GM23338 (cell line): Measurements from ENCODE around the gene SPATC1L. TPM values are rescaled to one million over a fixed set of nuclear protein-coding genes. Genes with fewer than 3 reads are reported as not detected.

Experiments
- ATAC-seq: fragments of 200-7000 bp; cut with Tn5 transposase; 3 replicates; pipeline ENCODE4 v1.9.1; 2020
- DNase-seq: peaks from one replicate; pipeline ENCODE4 v3.0.0-alpha.2; 2015; ENCODE audit warnings: low spot score
- H2AFZ ChIP-seq: fragments of 200-600 bp; sonication (generic); 2 replicates; pipeline ENCODE4 v1.8.0; 2016; ENCODE audit warnings: antibody characterized with exemption, mild to moderate bottlenecking, moderate library complexity
- H3F3A ChIP-seq: fragments of 200-600 bp; sonication (generic); replicated peaks from 2 replicates; pipeline ENCODE4 v1.8.0; 2017; ENCODE audit warnings: antibody characterized with exemption, mixed run types, low read depth
- H3K27ac ChIP-seq: fragments of 200-600 bp; sonication (generic); 2 replicates; pipeline ENCODE4 v1.6.1; 2016; ENCODE audit warnings: low read depth
- H3K27me3 ChIP-seq: fragments of 200-600 bp; sonication (generic); 2 replicates; pipeline ENCODE4 v1.8.0; 2016; ENCODE audit warnings: mild to moderate bottlenecking, mixed run types, moderate library complexity; ENCODE audit not compliant: insufficient read depth
- H3K36me3 ChIP-seq: fragments of 200-600 bp; sonication (generic); 2 replicates; pipeline ENCODE4 v1.8.0; 2016; ENCODE audit warnings: mild to moderate bottlenecking; ENCODE audit not compliant: insufficient read depth
- H3K4me1 ChIP-seq: fragments of 200-600 bp; sonication (generic); 2 replicates; pipeline ENCODE4 v1.8.0; 2016; ENCODE audit warnings: mild to moderate bottlenecking, moderate library complexity; ENCODE audit not compliant: insufficient read depth
- H3K4me2 ChIP-seq: fragments of 200-600 bp; sonication (generic); 2 replicates; pipeline ENCODE4 v1.7.1; 2017; ENCODE audit warnings: mixed run types
- H3K4me3 ChIP-seq: fragments of 200-600 bp; sonication (generic); 2 replicates; pipeline ENCODE4 v1.6.1; 2016; ENCODE audit warnings: mixed run types
- H3K79me2 ChIP-seq: fragments of 200-600 bp; sonication (generic); replicated peaks from 2 replicates; pipeline ENCODE4 v1.8.0; 2017; ENCODE audit warnings: mild to moderate bottlenecking; ENCODE audit not compliant: insufficient read depth
- H3K9me2 ChIP-seq: fragments of 200-600 bp; sonication (generic); 2 replicates; pipeline ENCODE4 v1.8.0; 2017; ENCODE audit not compliant: insufficient read depth
- H4K20me1 ChIP-seq: fragments of 200-600 bp; sonication (generic); replicated peaks from 2 replicates; pipeline ENCODE4 v1.8.0; 2017; ENCODE audit warnings: mild to moderate bottlenecking; ENCODE audit not compliant: insufficient read depth
- H3K27ac Mint-ChIP-seq: 2 replicates; pipeline ENCODE4 v1.8.0; 2020; ENCODE audit warnings: inconsistent platforms, mild to moderate bottlenecking, moderate library complexity, mixed read lengths
- H3K27me3 Mint-ChIP-seq: 3 replicates; pipeline ENCODE4 v1.8.0; 2022; ENCODE audit warnings: low read depth, mild to moderate bottlenecking, moderate library complexity, mixed read lengths, inconsistent platforms; ENCODE audit not compliant: insufficient read depth, poor library complexity
- H3K36me3 Mint-ChIP-seq: 3 replicates; pipeline ENCODE4 v1.8.0; 2021; ENCODE audit warnings: low read depth, mild to moderate bottlenecking, inconsistent platforms, moderate library complexity, mixed read lengths
- H3K4me1 Mint-ChIP-seq: 3 replicates; pipeline ENCODE4 v1.8.0; 2020; ENCODE audit warnings: mild to moderate bottlenecking, inconsistent platforms, mixed read lengths
- H3K4me3 Mint-ChIP-seq: 3 replicates; pipeline ENCODE4 v1.8.0; 2021; ENCODE audit warnings: moderate library complexity, mild to moderate bottlenecking, inconsistent platforms, mixed read lengths
- H3K9me3 Mint-ChIP-seq: 3 replicates; pipeline ENCODE4 v1.8.0; 2020; ENCODE audit warnings: moderate library complexity, mild to moderate bottlenecking, inconsistent platforms, mixed read lengths
- CREB1 ChIP-seq: fragments of 250-450 bp; sonication (Bioruptor Pico); IDR thresholded peaks from 2 replicates; pipeline ENCODE4 v1.5.0; 2020; ENCODE audit warnings: low read depth, mild to moderate bottlenecking, moderate library complexity
- ETS1 ChIP-seq: IDR thresholded peaks from 2 replicates; pipeline ENCODE4 v1.6.1; 2016; ENCODE audit warnings: antibody characterized with exemption
- EZH2 ChIP-seq: fragments of 200-600 bp; sonication (generic); IDR thresholded peaks from one replicate; pipeline ENCODE4 v1.8.0; 2017; ENCODE audit warnings: antibody characterized with exemption, mild to moderate bottlenecking, low read depth; ENCODE audit not compliant: unreplicated experiment
- EZH2phosphoT487 ChIP-seq: fragments of 200-600 bp; sonication (generic); IDR thresholded peaks from one replicate; pipeline ENCODE4 v1.8.1; 2018; ENCODE audit warnings: antibody characterized with exemption; ENCODE audit not compliant: unreplicated experiment
- JUNB ChIP-seq: IDR thresholded peaks from one replicate; pipeline ENCODE4 v1.6.1; 2016; ENCODE audit warnings: antibody characterized with exemption; ENCODE audit not compliant: unreplicated experiment
- NANOG ChIP-seq: IDR thresholded peaks from 2 replicates; pipeline ENCODE4 v1.6.1; 2016; ENCODE audit warnings: antibody characterized with exemption, borderline replicate concordance
- POLR2AphosphoS5 ChIP-seq: IDR thresholded peaks from 2 replicates; pipeline ENCODE4 v1.6.1; 2016; ENCODE audit warnings: antibody characterized with exemption, low read depth
- STAT1 ChIP-seq: IDR thresholded peaks from one replicate; pipeline ENCODE4 v1.6.1; 2016; ENCODE audit warnings: antibody characterized with exemption; ENCODE audit not compliant: unreplicated experiment
- ZNF114 ChIP-seq: fragments of 250-450 bp; sonication (Bioruptor Pico); IDR thresholded peaks from 2 replicates; pipeline ENCODE4 v1.5.0; 2020; ENCODE audit warnings: mild to moderate bottlenecking, moderate library complexity
- ZNF331 ChIP-seq: fragments of 250-450 bp; sonication (Bioruptor Pico); IDR thresholded peaks from 2 replicates; pipeline ENCODE4 v1.5.0; 2020; ENCODE audit warnings: low read depth, mild to moderate bottlenecking, moderate library complexity
- polyA plus RNA-seq: library from polyadenylated mRNA; unstranded; fragments of >200 nt; fragmentation: Nextera tagmentation; extraction: Ambion mirVana; gene quantifications from 2 replicates; pipeline ENCODE4 v1.2.1, GENCODE V29; 2016
- total RNA-seq: library from RNA; depleted of rRNA; stranded (reverse); fragments of >200 nt; shearing (Covaris generic); gene quantifications from 2 replicates; pipeline ENCODE4 v1.2.3, GENCODE V29; 2014
- TF ChIP-seq, protein P1 (sequence below): IDR thresholded peaks from one replicate; pipeline ENCODE4 v1.6.1; 2018; ENCODE audit warnings: antibody characterized with exemption; ENCODE audit not compliant: unreplicated experiment

Gene SPATC1L
- total and polyA plus RNA-seq, 2 experiments from 2014 or later, result 37.6 to 70.2 TPM

DNA sequence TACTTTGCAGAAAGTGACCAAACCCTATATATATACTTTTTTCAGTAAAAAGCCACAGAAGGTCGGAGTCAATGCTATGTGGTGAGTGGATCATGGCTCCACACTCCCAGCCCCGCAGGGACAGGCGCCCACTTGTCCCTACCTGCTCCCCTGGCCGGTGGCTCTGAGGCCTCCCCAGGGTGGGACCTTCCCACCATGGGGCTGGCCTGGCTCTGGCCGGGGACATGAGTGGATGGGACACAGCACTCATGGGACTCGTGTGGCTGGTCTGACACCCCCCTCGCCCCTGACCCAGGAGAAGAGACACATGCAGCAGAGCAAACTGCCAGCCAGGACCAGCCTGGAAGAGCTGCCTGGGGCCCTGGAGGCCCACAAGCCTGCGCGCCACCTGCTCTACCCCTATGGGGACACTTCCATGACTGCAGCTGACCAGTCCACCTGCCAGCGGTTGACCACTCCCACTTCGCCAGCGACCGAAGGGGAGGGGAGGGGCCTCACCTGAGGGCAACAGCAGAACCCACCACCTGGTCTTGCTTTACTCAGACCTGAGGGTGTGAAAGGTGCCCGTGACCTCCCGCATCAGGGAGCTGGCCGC, 2.2 kb downstream of the SPATC1L start:
- no peaks in the 10 kb centered on the region for H3K27me3 ChIP-seq
- DNase-seq, result no peak
- no peaks in the 10 kb centered on the region for H4K20me1 ChIP-seq
- H3K4me3 Mint-ChIP-seq, result no peak overlapping the region
- H3K27ac ChIP-seq, result no peak overlapping the region
- H3K4me1 ChIP-seq, result peaks cover 8% of the 10 kb centered on the region; the same call in 1 of the 2 replicates
- H3K9me3 Mint-ChIP-seq, result no peaks in the 10 kb centered on the region; the same call in 2 of the 3 replicates
- H3K4me1 Mint-ChIP-seq, result peaks cover 20% of the 10 kb centered on the region
- no peaks in the 10 kb centered on the region for H3K9me2 ChIP-seq
- no peak overlapping the region for H3K4me3 ChIP-seq
- H2AFZ ChIP-seq, result no peak overlapping the region
- no peak overlapping the region for H3K4me2 ChIP-seq
- no peaks in the 10 kb centered on the region for H3K36me3 ChIP-seq
- TF ChIP-seq EZH2phosphoT487 (no peak), ZNF331 (CRISPR knock-in tag) (no peak), JUNB (no peak), ETS1 (no peak), POLR2AphosphoS5 (no peak), STAT1 (no peak), EZH2 (no peak), ZNF114 (CRISPR knock-in tag) (no peak), NANOG (no peak), CREB1 (CRISPR knock-in tag) (no peak)
- TF ChIP-seq, protein P1, sequence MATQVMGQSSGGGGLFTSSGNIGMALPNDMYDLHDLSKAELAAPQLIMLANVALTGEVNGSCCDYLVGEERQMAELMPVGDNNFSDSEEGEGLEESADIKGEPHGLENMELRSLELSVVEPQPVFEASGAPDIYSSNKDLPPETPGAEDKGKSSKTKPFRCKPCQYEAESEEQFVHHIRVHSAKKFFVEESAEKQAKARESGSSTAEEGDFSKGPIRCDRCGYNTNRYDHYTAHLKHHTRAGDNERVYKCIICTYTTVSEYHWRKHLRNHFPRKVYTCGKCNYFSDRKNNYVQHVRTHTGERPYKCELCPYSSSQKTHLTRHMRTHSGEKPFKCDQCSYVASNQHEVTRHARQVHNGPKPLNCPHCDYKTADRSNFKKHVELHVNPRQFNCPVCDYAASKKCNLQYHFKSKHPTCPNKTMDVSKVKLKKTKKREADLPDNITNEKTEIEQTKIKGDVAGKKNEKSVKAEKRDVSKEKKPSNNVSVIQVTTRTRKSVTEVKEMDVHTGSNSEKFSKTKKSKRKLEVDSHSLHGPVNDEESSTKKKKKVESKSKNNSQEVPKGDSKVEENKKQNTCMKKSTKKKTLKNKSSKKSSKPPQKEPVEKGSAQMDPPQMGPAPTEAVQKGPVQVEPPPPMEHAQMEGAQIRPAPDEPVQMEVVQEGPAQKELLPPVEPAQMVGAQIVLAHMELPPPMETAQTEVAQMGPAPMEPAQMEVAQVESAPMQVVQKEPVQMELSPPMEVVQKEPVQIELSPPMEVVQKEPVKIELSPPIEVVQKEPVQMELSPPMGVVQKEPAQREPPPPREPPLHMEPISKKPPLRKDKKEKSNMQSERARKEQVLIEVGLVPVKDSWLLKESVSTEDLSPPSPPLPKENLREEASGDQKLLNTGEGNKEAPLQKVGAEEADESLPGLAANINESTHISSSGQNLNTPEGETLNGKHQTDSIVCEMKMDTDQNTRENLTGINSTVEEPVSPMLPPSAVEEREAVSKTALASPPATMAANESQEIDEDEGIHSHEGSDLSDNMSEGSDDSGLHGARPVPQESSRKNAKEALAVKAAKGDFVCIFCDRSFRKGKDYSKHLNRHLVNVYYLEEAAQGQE, result no peak
- peaks cover 14% of the 10 kb centered on the region for H3K36me3 Mint-ChIP-seq
- H3K27me3 Mint-ChIP-seq, result peaks cover 6% of the 10 kb centered on the region
- no peak for ATAC-seq
- no peak overlapping the region for H3K27ac Mint-ChIP-seq
- H3K79me2 ChIP-seq, result peaks cover 33% of the 10 kb centered on the region
- H3F3A ChIP-seq, result no peaks in the 10 kb centered on the region

DNA sequence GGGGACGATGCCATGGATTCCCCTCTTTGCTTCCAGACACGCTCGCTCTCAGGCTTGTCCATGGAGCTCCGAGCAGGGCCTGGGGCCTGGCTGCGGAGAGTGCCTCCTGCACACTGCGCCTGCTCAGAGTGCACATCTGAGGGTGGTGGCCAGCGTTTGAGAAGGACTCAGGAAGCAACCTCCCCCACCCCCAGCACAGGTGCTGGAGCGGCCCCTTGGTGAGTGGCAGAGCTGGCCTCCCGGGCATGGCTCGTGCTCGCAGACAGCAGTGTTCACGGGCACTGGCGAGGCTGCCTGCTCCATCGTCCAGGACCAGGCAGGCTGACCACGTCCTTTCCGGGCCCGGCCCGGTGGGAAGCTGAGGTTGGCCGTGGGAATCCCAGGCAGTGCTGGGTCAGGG, 2.8 kb downstream of the SPATC1L start:
- Mint-ChIP-seq H3K36me3 (peaks cover 19% of the 10 kb centered on the region), H3K9me3 (peaks cover 5% of the 10 kb centered on the region; the same call in 1 of the 3 replicates), H3K27me3 (peaks cover 5% of the 10 kb centered on the region), H3K4me3 (no peak overlapping the region), H3K4me1 (peaks cover 20% of the 10 kb centered on the region), H3K27ac (no peak overlapping the region)
- Histone ChIP-seq H3K79me2 (peaks cover 39% of the 10 kb centered on the region), H3K4me2 (no peak overlapping the region), H3K9me2 (no peaks in the 10 kb centered on the region), H3F3A (no peaks in the 10 kb centered on the region), H3K4me1 (peaks cover 8% of the 10 kb centered on the region; the same call in 1 of the 2 replicates), H3K36me3 (no peaks in the 10 kb centered on the region), H3K27ac (0 out of 2 replicates have a peak overlapping the region, but pooled peaks have one; percentile 26), H2AFZ (no peak overlapping the region), H3K27me3 (no peaks in the 10 kb centered on the region), H4K20me1 (0 out of 2 replicates have a peak, but pooled peaks cover 3% of the 10 kb centered on the region), H3K4me3 (no peak overlapping the region)
- TF ChIP-seq, protein P1, result no peak
- TF ChIP-seq CREB1 (CRISPR knock-in tag) (no peak), ZNF114 (CRISPR knock-in tag) (no peak), ETS1 (no peak), EZH2phosphoT487 (no peak), JUNB (no peak), EZH2 (no peak)
- DNase-seq (no peak), ATAC-seq (no peak)
